GM19239 (cell line): ENCODE measurements around the gene AMZ2.
A peak's percentile ranks its signal among the peaks of the same experiment; 100 is the strongest.
"Not testable (repeated sequence)": the region's sequence is repeated elsewhere in the genome, so short reads cannot be mapped to it uniquely, and the experiment has no call there.

Experiments used
- DNase-seq: peaks from one replicate; pipeline ENCODE4 v3.0.0; 2011; ENCODE audit warnings: low spot score; ENCODE audit not compliant: insufficient read length
- FAIRE-seq: peaks from 2 replicates; lab custom pipeline; 2011; peaks lifted over from hg19 to GRCh38; lab: Jason Lieb, UNC

Gene AMZ2

DNA sequence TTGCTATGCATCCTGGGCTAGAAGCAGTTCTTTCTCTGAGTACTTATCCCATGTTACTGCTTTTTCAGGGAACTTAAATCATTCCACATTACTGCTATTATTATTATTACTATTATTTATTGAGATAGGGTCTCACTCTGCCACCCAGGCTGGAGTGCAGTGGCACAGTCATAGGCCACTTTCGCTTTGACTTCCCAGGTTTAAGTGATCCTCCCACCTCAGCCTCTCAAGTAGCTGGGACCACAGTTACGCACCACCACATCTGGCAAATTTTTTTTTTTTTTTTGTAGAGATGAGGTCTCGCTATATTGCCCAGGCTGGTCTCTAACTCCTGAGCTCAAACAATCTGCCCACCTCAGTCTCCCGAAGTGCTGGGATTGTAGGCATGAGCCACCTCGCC, 28.4 kb upstream of the AMZ2 start:
- DNase-seq, FAIRE-seq: not testable (repeated sequence)

DNA sequence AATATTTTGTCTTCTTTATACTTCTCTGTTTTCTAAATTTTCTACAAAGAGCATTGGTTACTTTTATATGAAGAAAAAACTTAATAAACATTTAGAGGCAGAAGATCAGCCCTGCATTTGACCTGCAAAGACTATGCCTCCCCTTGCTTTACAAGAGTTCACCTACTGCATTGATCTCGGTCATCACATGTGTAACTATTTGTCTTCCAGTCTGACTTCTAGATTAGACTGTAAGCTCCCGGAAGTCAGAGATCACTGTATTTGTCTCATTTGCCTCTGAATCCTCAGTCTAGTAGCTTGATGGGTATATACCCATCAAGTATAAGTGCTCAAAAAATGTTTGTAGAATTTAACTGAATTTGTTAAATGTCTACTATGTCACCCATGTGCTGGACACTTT, 27.7 kb upstream of the AMZ2 start:
- not testable (repeated sequence) for DNase-seq
- FAIRE-seq: peak; percentile 21

DNA sequence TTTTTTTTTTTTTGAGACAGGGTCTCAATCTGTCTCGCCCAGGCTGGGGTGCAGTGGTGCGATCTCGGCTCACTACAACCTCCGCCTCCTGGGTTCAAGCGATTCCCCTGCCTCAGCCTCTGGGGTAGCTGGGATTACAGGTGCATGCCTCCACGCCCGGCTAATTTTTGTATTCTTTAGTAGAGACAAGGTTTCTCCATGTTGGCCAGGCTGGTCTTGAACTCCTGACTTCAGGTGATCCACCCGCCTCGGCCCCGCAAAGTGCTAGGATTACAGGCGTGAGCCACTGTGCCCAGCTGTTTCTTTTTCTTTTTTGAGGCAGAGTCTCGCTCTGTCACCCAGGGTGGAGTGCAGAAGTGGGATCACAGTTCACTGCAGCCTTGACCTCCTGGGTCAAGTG, 27.1 kb upstream of the AMZ2 start:
- DNase-seq, FAIRE-seq: not testable (repeated sequence)

DNA sequence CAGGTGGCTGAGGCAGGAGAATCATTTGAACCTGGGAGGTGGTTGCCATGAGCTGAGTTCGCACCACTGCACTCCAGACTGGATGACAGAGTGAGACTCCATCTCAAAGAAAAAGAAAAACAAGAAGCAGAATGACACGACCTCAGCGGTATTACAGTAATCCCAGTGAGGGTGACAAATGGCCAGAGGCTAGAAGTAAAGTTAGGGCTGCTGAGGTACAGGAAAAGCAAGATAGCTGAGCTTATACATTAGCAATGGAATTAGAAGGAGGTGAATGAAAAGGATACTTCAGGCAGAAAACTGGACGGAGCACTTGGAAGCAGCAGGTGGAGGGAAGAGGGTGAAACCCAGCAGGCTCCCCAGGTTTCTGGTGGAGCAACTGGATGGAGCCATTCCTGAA, 26.1 kb upstream of the AMZ2 start:
- DNase-seq: no peak
- FAIRE-seq: no peak

DNA sequence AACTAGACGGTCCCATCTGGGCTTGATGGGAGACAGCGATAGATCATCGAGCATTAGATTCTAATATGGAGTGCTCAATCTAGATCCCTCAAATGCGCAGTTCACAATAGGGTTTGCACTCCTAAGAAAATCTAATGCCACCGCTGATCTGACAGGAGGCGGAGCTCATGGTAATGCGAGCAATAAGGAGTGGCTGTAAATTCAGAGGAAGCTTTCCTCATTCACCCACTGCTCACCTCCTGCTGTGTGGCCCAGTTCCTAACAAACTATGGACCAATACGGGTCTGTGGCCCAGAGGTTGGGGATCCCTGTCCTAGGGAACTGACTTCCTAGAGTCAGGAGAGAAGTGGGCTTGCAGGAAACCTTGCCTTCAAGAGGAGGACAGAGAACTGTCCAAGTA, 25.2 kb upstream of the AMZ2 start:
- DNase-seq: no peak
- FAIRE-seq: no peak

DNA sequence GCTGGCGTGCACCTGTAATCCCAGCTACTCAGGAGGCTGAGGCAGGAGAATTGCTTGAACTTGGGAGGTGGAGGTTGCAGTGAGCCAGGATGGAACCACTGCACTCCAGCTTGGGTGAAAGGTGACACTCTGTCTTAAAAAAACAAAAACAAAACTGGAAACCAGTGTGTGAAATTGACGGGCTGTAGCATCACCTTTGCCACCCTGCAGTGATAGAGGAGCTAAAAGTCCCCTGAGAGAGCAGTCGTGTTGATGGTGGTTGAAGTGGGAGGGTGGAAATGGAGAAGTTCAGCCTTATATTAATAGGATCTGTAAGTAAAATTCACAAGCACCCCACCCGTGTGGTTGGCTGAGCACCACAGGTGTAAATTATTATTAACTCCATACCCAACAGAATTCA, 22.8 kb upstream of the AMZ2 start:
- DNase-seq: not testable (repeated sequence)
- peak; percentile 76 for FAIRE-seq

DNA sequence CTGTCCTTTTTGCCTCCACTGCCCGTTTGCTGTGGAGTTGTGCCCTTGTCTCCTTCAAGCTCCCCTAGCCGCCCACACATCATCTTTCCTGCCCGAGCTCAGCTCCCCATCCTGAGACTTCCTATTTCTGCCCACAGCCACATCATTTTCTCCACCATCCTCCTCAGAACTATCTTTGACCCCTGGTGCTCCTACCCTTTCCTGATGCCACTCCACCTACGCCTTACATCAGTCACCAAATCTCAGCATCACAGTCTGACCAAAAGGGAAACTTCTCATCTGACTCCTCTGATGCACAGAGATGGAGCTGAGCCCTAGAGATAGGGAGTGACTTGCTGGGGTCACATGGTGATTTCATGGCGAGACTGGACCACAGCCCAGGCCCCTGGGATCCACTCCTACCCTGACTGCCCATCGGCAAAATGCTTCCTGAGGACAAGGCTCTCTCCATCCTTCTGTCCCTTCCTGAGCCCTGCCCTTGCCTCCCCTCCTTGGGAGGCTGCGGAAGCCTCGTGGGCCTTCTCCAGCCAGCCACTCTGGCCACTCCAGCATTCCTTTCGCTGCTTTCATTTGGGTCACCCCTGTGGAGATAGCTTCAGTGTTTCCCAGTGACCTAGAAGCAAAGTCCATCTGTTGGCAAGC, 19.7 kb upstream of the AMZ2 start:
- peak; percentile 72 for FAIRE-seq
- DNase-seq: not testable (repeated sequence)

DNA sequence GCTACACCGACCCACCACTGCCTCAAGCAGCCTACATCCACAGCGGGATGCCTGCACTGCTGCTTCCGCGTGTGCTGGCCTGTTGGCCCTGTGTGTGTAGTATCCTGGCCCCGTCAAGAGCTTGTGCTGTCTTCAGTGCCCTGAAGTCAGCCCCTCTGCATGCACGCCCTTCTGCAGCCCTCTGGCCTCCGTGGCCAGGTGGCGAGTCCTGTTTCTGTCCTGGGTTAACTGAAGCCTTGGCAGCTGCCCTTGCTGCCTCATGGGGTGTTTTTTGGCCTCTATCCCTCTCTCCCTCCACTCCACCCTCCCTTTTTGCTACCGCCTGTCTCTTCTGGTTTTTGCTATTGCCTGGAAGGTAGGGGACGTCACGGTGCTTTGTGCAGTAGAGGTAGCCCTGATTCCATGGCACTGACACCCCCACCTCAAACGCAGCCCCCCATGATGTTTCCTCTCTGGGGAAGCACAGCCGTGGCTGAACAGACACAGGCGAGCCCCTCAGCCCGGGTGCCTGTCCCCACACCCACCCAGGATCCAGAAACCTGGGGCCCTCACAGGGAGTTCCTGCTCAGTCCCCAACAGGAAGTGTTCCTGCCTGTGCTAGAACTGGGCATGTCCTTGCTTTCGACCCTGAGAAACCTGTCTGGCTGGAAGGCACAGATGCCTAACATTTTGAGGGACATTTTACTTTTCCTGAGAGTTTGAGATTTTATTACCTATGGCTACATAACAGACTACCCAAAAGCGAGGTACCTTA, 18.8 kb upstream of the AMZ2 start:
- FAIRE-seq: peak; percentile 69

DNA sequence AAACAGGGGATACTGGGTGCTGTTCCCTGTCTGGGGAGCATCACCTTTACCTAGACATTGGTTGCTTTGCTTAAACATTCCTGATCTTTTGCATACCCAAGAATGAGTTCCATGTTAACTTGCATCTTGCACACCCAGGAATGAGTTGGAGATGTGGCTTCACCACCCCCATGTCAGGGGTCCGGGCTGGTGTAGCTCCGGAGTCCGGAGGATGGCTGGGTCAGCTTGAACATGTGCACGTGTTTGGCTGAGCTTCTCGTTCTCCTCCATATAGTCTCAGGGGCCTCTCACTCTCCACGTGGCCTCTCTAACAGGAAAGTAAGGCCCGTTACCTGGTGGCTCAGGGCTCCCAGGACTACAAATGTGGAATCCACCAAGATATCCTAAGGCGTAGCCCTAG, 18.2 kb upstream of the AMZ2 start:
- DNase-seq (no peak), FAIRE-seq (no peak)

More for the DNA sequence above, 18.8 kb upstream of the AMZ2 start:
- no peak for DNase-seq

DNA sequence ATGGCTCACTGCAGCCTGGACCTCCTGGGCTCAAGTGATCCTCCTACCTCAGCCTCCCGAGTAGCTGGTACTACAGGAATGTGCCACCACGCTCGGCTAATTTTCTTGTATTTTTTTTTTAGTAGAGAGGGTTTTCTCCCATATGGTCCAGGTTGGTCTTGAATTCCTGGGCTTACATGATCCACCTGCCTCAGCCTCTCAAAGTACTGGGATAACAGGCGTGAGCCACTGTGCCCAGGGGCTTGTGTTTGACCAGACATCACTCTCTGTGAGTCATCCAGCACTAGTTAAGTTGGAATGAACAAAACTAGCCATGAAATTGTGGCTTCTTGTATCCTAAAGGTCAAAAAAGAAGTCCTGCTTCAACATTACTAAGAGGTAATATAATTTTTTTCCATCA, 16.7 kb upstream of the AMZ2 start:
- FAIRE-seq, DNase-seq: not testable (repeated sequence)

DNA sequence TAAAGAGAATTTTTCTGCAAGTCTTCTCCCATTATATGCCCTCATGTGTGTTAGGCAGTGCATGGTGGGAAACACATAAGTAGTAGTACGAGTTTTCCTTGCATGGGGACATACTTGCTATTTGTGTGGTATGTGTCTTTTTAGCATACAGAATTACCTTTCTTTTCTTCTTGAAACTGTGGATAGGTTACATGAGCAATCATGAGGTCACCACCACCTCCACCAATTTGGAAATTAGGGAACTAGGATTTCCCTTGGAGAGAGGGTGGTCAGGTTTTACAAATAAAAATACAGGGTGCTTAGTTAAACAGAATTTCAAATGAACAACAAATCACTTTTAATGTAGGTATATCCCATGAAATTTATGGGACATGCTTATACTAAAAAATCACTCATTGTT, 16.3 kb upstream of the AMZ2 start:
- DNase-seq (no peak), FAIRE-seq (no peak)

DNA sequence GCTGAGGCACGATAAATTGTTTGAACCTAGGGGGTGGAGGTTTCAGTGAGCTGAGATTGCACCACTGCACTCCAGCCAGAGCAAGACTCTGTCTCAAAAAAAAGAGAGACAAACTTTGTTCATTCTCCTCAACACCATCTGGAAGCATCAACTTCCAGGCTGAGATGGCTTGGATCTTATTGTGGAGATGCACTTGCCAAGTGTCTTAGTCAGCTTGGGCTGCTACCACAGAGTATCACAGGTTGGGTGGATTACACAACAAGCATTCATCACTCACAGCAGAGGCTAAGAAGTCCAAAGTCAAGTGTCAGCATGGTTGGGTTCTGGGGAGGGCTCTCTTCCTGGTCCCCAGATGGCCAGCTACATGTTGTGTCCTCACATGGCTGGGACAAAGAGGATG, 15.1 kb upstream of the AMZ2 start:
- not testable (repeated sequence) for FAIRE-seq, DNase-seq

DNA sequence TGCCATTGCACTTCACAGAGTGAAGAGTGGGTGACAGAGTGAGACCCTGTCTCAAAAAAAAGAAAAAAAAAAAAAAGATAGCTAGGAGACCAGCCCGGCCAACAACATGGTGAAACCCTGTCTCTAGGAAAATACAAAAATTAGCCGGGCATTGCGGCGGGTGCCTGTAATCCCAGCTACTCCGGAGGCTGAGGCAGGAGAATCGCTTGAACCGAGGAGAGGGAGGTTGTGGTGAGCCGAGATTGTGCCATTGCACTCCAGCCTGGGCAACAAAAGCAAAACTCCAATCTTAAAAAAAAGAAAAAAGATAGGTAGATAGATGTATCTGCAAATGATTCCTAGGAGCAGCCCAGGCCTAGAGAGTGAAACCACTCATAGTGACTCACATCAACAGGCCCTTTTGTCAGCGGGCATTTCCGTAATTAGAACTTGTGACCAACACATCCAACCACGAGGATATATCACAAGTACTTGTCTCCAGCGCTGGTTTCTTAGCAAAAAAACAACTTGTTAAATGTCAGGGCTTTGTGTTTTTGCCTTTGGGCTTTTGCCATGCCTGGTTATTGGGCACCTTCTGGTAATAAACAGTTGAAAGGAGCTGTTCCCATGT, 13.0 kb upstream of the AMZ2 start:
- DNase-seq: peak; percentile 26
- not testable (repeated sequence) for FAIRE-seq

DNA sequence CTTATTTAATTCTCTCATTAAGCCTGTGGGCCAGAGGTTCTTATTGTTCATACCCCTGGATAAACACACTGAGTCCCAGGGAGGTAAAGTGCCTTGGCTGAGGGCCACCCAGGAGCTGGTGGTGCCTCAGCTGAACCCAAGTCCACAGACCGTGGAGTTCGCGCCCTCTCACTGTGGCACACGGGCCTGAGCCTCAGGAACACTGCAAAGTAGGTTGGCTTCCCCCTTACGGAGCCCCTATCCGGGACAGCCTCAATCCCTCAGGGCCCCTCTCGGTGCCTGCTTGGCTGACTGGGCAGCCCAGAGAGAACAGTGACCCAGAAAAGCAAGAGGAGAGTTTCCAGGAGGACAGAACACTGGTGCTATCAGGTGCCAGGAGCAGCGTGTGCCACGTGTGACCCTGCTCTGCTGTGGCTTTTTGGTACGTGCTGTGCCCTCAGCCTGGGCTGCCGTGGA, 12.5 kb upstream of the AMZ2 start:
- FAIRE-seq, DNase-seq: not testable (repeated sequence)

DNA sequence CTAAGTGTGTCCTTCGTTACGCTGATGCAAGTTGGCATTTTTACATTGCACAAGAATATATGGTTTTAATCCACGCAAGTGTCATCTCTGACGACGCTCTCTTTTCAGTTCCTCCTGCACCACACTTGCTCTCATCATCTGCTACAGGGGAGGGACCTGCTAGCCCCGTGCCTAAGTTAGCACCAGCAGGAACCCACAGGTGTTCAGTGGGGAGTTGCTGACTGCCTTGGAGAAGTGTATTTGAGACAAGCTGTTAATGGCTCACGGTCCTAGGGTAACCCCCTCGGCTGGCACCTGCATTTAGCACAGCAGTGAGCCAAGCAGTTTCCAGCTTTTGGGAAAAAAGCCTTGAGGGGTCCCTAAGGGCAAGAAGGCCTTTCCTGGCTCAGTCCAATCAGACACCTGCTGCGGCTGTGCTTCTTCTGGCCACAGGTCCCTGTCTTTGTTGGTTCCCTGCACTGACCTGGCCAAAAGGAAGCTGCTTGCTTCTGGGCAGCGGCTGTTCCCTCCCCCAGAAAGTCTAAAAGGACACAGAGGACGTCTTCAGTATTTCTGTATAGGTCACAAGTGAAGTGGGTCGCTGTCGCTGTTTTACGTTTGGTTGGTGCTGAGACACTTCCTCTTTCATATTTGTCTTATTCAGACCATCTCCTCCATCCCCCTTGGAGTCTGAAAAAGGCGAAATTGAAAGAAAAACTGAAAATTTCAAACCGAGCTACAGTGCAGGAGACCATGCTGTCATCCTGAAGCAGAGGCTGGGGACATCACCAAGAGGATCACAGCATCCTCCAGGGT, 10.3 kb upstream of the AMZ2 start:
- peak; percentile 98 for FAIRE-seq
- DNase-seq: peak; percentile 37

DNA sequence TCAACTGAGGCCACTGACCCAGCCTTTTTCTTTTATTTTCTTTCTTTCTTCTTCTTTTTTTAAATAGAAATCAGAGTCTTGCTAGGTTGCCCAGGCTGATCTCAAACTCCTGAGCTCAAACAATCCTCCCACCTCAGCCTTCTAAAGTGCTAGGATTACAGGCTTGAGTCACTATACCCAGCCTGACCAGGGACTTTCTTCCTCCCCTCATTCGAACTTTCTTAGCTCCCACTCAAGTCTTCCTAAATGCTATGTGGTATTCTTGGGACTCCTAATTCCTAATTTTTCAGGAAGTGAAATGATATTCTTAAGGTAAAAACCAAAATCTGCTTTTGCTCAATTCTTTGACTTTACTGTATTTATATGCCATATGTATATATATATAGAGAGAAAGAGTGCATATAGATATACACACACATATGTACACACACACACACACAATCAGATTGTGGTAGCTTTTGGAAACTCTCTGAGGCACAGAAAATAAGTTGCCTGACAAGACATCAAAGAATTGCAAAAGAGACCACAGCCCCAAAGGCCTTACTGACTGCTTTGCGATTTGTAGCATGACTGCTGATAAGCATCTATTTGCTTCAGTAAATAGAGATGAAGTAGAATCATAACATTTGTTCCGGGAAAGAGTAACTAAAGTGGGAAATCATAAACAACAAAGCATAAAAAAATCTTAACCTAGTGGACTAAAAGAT, 9.5 kb upstream of the AMZ2 start:
- FAIRE-seq: peak; percentile 80

DNA sequence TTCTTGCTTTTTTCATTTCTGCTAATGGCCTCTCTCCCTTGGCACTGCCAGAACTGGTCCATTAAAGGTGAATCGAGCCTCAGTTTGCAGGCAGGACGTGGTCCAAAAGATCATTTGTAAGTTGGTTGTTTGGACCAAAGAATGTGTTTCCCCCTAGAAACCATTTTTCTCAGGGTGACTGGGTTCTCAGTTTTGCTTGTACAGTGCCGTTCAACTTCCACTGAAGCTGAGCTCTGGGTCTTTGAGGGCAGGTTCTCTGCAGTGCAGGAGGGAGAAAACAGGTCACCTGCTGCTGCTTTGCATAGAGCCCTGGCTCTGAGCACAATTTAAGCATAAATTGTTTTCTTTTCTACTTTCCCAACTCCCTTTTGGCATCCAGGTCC, 9.0 kb upstream of the AMZ2 start:
- DNase-seq (no peak), FAIRE-seq (no peak)

More for the DNA sequence above, 9.5 kb upstream of the AMZ2 start:
- no peak for DNase-seq

DNA sequence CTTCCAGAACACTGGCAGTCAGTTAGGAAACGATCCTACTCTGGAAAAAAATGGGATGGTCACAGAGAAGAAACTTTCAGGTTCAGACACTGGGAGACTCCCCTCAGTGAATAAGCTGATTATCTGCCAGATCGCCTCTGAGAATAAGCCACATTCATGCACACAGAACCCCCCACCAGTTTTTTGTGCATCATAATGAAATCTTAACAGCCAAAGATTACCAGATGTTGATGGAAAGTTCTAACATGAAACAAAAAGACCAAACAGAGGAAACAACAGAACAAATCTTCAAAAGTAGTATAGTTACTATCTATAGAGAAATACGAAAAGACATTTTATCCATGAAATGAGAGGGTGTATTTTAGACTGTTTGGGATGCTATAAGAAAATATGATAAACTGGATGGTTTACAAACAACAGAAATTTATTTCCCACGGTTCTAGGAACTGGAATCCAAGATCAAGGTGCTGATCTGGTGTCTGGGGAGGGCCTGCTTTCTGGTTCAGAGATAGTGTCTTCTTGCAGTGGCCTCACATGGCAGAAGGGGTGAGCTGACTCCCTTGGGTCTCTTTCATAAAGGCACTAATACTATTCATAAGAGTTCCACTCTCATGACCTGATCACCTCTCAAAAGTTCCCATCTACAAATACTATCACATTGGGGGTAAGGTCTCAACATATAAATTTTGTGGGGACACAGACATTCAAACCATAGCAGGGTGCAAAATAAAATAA, 8.0 kb upstream of the AMZ2 start:
- FAIRE-seq (peak; percentile 51), DNase-seq (no peak)
